ENCODE results near the gene ARHGEF17. TPM values are rescaled to one million over a fixed set of nuclear protein-coding genes. Genes with fewer than 3 reads are reported as not detected.
A peak's percentile ranks its signal among the peaks of the same experiment; 100 is the strongest.

ARHGEF17 gene
- under 1 TPM; 0.06 to 0.42 TPM for total RNA-seq

GRCh38 chr11:73308003-73308960 lies at the start of gene ARHGEF17:
Gene ARHGEF17, plus strand, starts transcription at chr11:73308276. Its CDS starts 363 bp downstream, at chr11:73308639.
- no peaks in the 10 kb centered on the region for H3K36me3 Mint-ChIP-seq (ENCODE audit: low read depth)
- no peaks in the 10 kb centered on the region for H3K4me1 Mint-ChIP-seq
- peak within 1 kb of the TSS; percentile 73 for H3K4me3 Mint-ChIP-seq
- peak; percentile 38 for ATAC-seq (replicated peaks)
- H3K27ac Mint-ChIP-seq, result no peak within 1 kb of the TSS
- H3K27me3 Mint-ChIP-seq, result peaks cover 6% of the 10 kb centered on the region
- H3K9me3 Mint-ChIP-seq, result no peaks in the 10 kb centered on the region

GRCh38 chr11:73259406-73260126 lies 48.5 kb upstream of the ARHGEF17 start:
- Mint-ChIP-seq H3K9me3 (no peaks in the 10 kb centered on the region), H3K27ac (no peak overlapping the region), H3K27me3 (peaks cover 15% of the 10 kb centered on the region), H3K36me3 (ENCODE audit: low read depth) (no peaks in the 10 kb centered on the region), H3K4me3 (no peak overlapping the region), H3K4me1 (no peaks in the 10 kb centered on the region)
- no peak for ATAC-seq (replicated peaks)

- no peaks in the 10 kb centered on the region for H3K9me3 Mint-ChIP-seq
- no peaks in the 10 kb centered on the region for H3K4me1 Mint-ChIP-seq
- H3K27ac Mint-ChIP-seq, result no peak overlapping the region
- no peak for ATAC-seq (replicated peaks)
- H3K4me3 Mint-ChIP-seq, result no peak overlapping the region
- H3K27me3 Mint-ChIP-seq, result peaks cover 20% of the 10 kb centered on the region
- H3K36me3 Mint-ChIP-seq (ENCODE audit: low read depth), result no peaks in the 10 kb centered on the region
Measured at GRCh38 chr11:73260127-73260457, 48.0 kb upstream of the ARHGEF17 start.

GRCh38 chr11:73262851-73263495 lies 45.1 kb upstream of the ARHGEF17 start:
- H3K4me3 Mint-ChIP-seq, result no peak overlapping the region
- H3K27ac Mint-ChIP-seq, result no peak overlapping the region
- no peaks in the 10 kb centered on the region for H3K9me3 Mint-ChIP-seq
- no peaks in the 10 kb centered on the region for H3K36me3 Mint-ChIP-seq (ENCODE audit: low read depth)
- H3K4me1 Mint-ChIP-seq, result no peaks in the 10 kb centered on the region
- peaks cover 33% of the 10 kb centered on the region for H3K27me3 Mint-ChIP-seq
- no peak for ATAC-seq (replicated peaks)

GRCh38 chr11:73263640-73264039 lies 44.4 kb upstream of the ARHGEF17 start:
- ATAC-seq (replicated peaks), result no peak
- Mint-ChIP-seq H3K27ac (no peak overlapping the region), H3K4me1 (no peaks in the 10 kb centered on the region), H3K36me3 (ENCODE audit: low read depth) (no peaks in the 10 kb centered on the region), H3K4me3 (no peak overlapping the region), H3K9me3 (no peaks in the 10 kb centered on the region), H3K27me3 (peaks cover 33% of the 10 kb centered on the region)

- no peaks in the 10 kb centered on the region for H3K36me3 Mint-ChIP-seq (ENCODE audit: low read depth)
- no peaks in the 10 kb centered on the region for H3K9me3 Mint-ChIP-seq
- H3K27me3 Mint-ChIP-seq, result peaks cover 36% of the 10 kb centered on the region
- H3K4me3 Mint-ChIP-seq, result no peak overlapping the region
- no peak for ATAC-seq (replicated peaks)
- no peaks in the 10 kb centered on the region for H3K4me1 Mint-ChIP-seq
- H3K27ac Mint-ChIP-seq, result no peak overlapping the region
Measured at GRCh38 chr11:73265278-73265810, 42.7 kb upstream of the ARHGEF17 start.

- Mint-ChIP-seq H3K36me3 (ENCODE audit: low read depth) (no peaks in the 10 kb centered on the region), H3K27me3 (peaks cover 36% of the 10 kb centered on the region), H3K4me3 (no peak overlapping the region), H3K4me1 (no peaks in the 10 kb centered on the region), H3K27ac (no peak overlapping the region), H3K9me3 (no peaks in the 10 kb centered on the region)
- ATAC-seq (replicated peaks), result no peak
Measured at GRCh38 chr11:73265853-73266645, 42.0 kb upstream of the ARHGEF17 start.

- no peak for ATAC-seq (replicated peaks)
- Mint-ChIP-seq H3K27ac (no peak overlapping the region), H3K36me3 (ENCODE audit: low read depth) (no peaks in the 10 kb centered on the region), H3K27me3 (peaks cover 36% of the 10 kb centered on the region), H3K4me1 (no peaks in the 10 kb centered on the region), H3K9me3 (no peaks in the 10 kb centered on the region), H3K4me3 (no peak overlapping the region)
Measured at GRCh38 chr11:73266646-73267020, 41.4 kb upstream of the ARHGEF17 start.

GRCh38 chr11:73267122-73267846 lies 40.8 kb upstream of the ARHGEF17 start:
- ATAC-seq (replicated peaks), result no peak
- no peaks in the 10 kb centered on the region for H3K4me1 Mint-ChIP-seq
- no peaks in the 10 kb centered on the region for H3K36me3 Mint-ChIP-seq (ENCODE audit: low read depth)
- no peaks in the 10 kb centered on the region for H3K9me3 Mint-ChIP-seq
- no peak overlapping the region for H3K4me3 Mint-ChIP-seq
- H3K27ac Mint-ChIP-seq, result no peak overlapping the region
- H3K27me3 Mint-ChIP-seq, result peaks cover 32% of the 10 kb centered on the region

GRCh38 chr11:73267906-73268540 lies 40.1 kb upstream of the ARHGEF17 start:
- no peaks in the 10 kb centered on the region for H3K9me3 Mint-ChIP-seq
- no peak overlapping the region for H3K4me3 Mint-ChIP-seq
- no peaks in the 10 kb centered on the region for H3K4me1 Mint-ChIP-seq
- no peaks in the 10 kb centered on the region for H3K36me3 Mint-ChIP-seq (ENCODE audit: low read depth)
- H3K27ac Mint-ChIP-seq, result no peak overlapping the region
- H3K27me3 Mint-ChIP-seq, result peaks cover 26% of the 10 kb centered on the region
- no peak for ATAC-seq (replicated peaks)

GRCh38 chr11:73268671-73269271 lies 39.3 kb upstream of the ARHGEF17 start:
- H3K9me3 Mint-ChIP-seq, result no peaks in the 10 kb centered on the region
- no peak overlapping the region for H3K27ac Mint-ChIP-seq
- H3K4me3 Mint-ChIP-seq, result no peak overlapping the region
- H3K27me3 Mint-ChIP-seq, result peaks cover 21% of the 10 kb centered on the region
- no peak for ATAC-seq (replicated peaks)
- H3K36me3 Mint-ChIP-seq (ENCODE audit: low read depth), result no peaks in the 10 kb centered on the region
- H3K4me1 Mint-ChIP-seq, result no peaks in the 10 kb centered on the region

- H3K4me3 Mint-ChIP-seq, result no peak overlapping the region
- ATAC-seq (replicated peaks), result no peak
- no peak overlapping the region for H3K27ac Mint-ChIP-seq
- H3K4me1 Mint-ChIP-seq, result no peaks in the 10 kb centered on the region
- peaks cover 21% of the 10 kb centered on the region for H3K27me3 Mint-ChIP-seq
- no peaks in the 10 kb centered on the region for H3K36me3 Mint-ChIP-seq (ENCODE audit: low read depth)
- H3K9me3 Mint-ChIP-seq, result no peaks in the 10 kb centered on the region
Measured at GRCh38 chr11:73269459-73270015, 38.5 kb upstream of the ARHGEF17 start.
